Measurements from ENCODE around the gene DNAJC15.

DNAJC15 gene

DNA sequence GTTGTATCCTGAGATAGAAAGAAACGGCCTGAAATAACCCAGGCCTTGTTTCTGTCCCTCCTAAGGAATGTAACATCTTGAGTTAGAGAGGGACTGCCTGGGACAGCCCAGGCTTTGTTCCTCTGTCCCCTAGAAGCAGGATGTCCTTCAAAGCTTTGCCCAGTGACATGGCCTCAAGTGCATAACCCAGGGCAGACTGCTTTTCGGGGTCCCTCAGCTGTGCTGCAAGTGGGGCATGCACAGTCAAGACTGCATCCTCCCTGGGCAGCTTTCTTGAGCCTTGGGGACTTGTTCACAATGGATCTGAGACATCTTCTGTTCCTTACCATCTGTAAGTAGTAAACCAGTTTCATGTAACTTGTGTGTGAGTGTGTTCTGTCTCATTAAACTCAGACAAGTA is 23.9 kb upstream of the DNAJC15 start:
- H3K27me3 ChIP-seq (replicated peaks; ENCODE audit: control insufficient read depth, insufficient read depth, low read length): no peaks in the 10 kb centered on the region
- no peak overlapping the region for H3K4me3 ChIP-seq (replicated peaks; ENCODE audit: low read depth, low read length)
- DNase-seq (ENCODE audit: extremely low read depth, insufficient read length): no peak
- H3K36me3 ChIP-seq (ENCODE audit: control insufficient read depth, insufficient read depth, low read length): no peaks in the 10 kb centered on the region
- no peak for TF ChIP-seq CTCF (IDR thresholded peaks at IDR 0.05; ENCODE audit: insufficient read depth, low read length, poor library complexity, severe bottlenecking)

DNA sequence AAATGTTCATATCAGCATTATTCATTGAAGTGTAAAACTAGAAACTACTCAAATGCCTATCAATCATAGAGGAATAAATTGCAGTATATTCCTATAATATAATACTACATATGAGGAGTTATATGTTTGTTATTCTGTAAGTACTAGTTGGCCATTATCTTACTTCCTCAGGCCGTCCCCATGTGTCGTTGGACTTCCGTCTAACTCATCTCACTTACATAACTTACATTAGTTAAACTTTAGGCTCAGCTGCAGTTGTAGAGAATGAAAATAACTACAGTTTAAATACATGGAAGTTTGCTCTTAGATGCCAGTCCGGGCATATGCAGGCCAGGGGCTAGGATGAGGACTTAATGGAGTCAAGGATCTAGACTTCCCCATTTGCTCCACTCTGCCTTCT is 22.7 kb upstream of the DNAJC15 start:
- no peak for DNase-seq (ENCODE audit: extremely low read depth, insufficient read length)

GRCh38 chr13:43002021-43002420 is 21.4 kb upstream of the DNAJC15 start:
- no peak for TF ChIP-seq CTCF (IDR thresholded peaks at IDR 0.05; ENCODE audit: insufficient read depth, low read length, poor library complexity, severe bottlenecking)
- Histone ChIP-seq H3K27me3 (replicated peaks; ENCODE audit: control insufficient read depth, insufficient read depth, low read length) (no peaks in the 10 kb centered on the region), H3K36me3 (ENCODE audit: control insufficient read depth, insufficient read depth, low read length) (no peaks in the 10 kb centered on the region), H3K4me3 (replicated peaks; ENCODE audit: low read depth, low read length) (no peak overlapping the region)
- DNase-seq (ENCODE audit: extremely low read depth, insufficient read length): no peak

More for the DNA sequence above, 22.7 kb upstream of the DNAJC15 start:
- H3K4me3 ChIP-seq (replicated peaks; ENCODE audit: low read depth, low read length): no peak overlapping the region
- TF ChIP-seq CTCF (IDR thresholded peaks at IDR 0.05; ENCODE audit: insufficient read depth, low read length, poor library complexity, severe bottlenecking): no peak
- no peaks in the 10 kb centered on the region for H3K27me3 ChIP-seq (replicated peaks; ENCODE audit: control insufficient read depth, insufficient read depth, low read length)
- H3K36me3 ChIP-seq (ENCODE audit: control insufficient read depth, insufficient read depth, low read length): no peaks in the 10 kb centered on the region

DNA sequence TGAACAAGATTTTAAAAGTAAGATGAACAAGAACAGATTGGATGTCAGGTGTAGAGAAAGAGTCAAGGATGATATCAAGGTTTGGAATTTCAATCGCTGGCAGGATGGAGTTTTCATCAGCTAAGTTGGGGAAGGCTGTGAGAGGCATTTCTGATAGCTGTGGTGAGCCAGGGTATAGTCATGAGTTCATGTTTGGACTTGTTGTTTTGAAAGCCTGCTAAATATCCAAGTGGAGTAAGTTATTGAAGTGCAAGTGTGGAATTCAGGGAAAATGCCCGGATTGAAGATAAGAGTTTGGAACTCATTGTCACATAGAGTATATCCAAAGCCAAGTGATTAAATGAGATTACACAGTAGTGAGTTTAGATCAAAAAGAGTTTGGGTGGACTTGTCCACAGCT is 20.4 kb upstream of the DNAJC15 start:
- Histone ChIP-seq H3K27me3 (replicated peaks; ENCODE audit: control insufficient read depth, insufficient read depth, low read length) (no peaks in the 10 kb centered on the region), H3K4me3 (replicated peaks; ENCODE audit: low read depth, low read length) (no peak overlapping the region), H3K36me3 (ENCODE audit: control insufficient read depth, insufficient read depth, low read length) (no peaks in the 10 kb centered on the region)
- DNase-seq (ENCODE audit: extremely low read depth, insufficient read length): no peak
- no peak for TF ChIP-seq CTCF (IDR thresholded peaks at IDR 0.05; ENCODE audit: insufficient read depth, low read length, poor library complexity, severe bottlenecking)

- Histone ChIP-seq H3K27me3 (replicated peaks; ENCODE audit: control insufficient read depth, insufficient read depth, low read length) (no peaks in the 10 kb centered on the region), H3K36me3 (ENCODE audit: control insufficient read depth, insufficient read depth, low read length) (no peaks in the 10 kb centered on the region), H3K4me3 (replicated peaks; ENCODE audit: low read depth, low read length) (no peak overlapping the region)
- no peak for TF ChIP-seq CTCF (IDR thresholded peaks at IDR 0.05; ENCODE audit: insufficient read depth, low read length, poor library complexity, severe bottlenecking)
- DNase-seq (ENCODE audit: extremely low read depth, insufficient read length): no peak
Measured at GRCh38 chr13:43003729-43004128, 19.7 kb upstream of the DNAJC15 start.
